Measurements from ENCODE around the gene IGF1R.

The IGF1R gene

DNA sequence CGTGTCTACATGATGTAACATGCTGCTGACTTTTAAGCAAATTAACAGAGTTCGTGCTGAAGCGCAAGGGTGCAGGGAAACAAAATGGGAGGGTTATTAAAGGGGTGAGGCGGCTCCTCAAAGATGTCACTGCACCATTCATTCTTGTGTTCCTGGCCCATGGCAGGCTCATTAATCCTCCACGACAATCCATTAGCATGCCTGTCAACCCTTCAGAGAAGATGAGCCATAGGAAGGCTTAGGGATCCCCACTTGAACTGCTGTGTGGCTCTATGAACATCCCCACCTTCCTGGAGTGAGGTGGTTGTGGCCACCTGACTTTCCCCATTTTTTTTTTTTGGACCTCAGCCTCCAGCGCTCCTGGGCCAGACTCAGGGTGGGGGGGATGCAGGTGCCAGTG, 45.8 kb downstream of the IGF1R start:
- Histone ChIP-seq H3K9ac (ENCODE audit: low read depth, low read length) (no peak overlapping the region), H3K4me1 (ENCODE audit: control insufficient read depth, insufficient read depth, low read length) (peaks cover 12% of the 10 kb centered on the region), H3K27me3 (ENCODE audit: control insufficient read depth, insufficient read depth, low read length) (no peaks in the 10 kb centered on the region), H3K4me3 (ENCODE audit: low read length) (no peak overlapping the region), H3K9me3 (replicated peaks; ENCODE audit: low read length) (no peaks in the 10 kb centered on the region), H3K4me2 (ENCODE audit: low read length) (no peak overlapping the region), H3K36me3 (ENCODE audit: insufficient read depth, low read length) (no peaks in the 10 kb centered on the region)

DNA sequence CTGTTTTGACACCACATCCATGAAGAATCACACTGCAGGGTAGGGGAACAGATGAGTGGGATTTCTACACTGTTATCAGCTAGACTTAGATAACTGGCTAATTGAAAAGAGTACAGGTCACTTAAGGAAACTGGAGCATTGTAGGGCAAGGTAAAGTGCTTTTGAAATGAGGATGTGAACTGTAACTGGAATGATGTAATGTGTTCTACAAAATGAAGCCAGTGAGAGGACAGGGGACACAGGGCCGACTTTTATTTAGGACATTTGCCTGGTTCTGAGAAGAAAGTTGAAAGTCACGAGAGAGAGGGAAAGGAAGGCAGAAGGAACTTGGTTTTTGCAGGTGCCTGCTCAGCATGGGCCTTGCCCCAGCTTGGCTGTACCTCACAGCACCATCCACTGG, 50.5 kb downstream of the IGF1R start:
- Histone ChIP-seq H3K9ac (ENCODE audit: low read depth, low read length) (no peak overlapping the region), H3K36me3 (ENCODE audit: insufficient read depth, low read length) (no peaks in the 10 kb centered on the region), H3K4me3 (ENCODE audit: low read length) (no peak overlapping the region), H3K27me3 (ENCODE audit: control insufficient read depth, insufficient read depth, low read length) (no peaks in the 10 kb centered on the region), H3K4me2 (ENCODE audit: low read length) (no peak overlapping the region), H3K4me1 (ENCODE audit: control insufficient read depth, insufficient read depth, low read length) (peaks cover 17% of the 10 kb centered on the region), H3K9me3 (replicated peaks; ENCODE audit: low read length) (no peaks in the 10 kb centered on the region)

DNA sequence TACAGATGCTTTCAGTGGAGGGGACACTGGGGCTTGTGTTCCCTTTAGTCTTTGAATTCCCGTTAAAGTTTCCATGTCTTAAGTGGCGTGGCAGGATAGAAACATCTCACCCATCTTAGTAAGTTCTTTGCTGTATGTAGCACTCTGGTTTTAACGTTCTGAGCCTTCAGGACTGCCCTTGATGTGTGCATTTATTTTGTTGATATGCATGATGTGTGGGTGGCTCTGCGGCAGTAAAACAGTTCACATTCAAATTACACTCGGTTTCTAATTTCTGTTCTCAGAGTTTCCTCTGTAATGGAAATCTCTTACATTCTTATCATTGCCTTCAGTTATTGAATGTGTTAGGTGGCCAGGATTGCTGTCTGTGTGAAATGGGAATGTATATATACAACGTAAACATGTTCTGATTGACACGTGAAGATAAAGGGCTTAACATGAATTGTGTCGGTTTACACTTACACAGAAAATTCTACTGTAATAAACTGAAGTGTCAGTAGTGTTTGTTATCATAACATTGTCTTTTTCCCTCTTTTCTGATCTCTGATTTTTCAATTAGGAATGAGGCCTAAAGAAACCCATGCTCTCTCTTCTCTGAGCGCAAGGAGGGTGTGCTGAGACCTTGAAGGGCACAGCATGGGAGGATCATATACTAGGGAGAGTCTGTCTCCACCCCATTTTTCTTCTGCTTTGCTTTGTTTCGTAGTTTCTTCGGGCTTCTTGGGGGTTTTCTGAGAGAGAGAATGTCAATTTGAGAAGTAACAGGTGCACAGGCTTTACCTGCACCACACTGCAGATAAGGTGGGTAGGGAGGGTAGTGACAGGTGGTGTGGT, 51.5 kb downstream of the IGF1R start:
- H3K9me3 ChIP-seq (replicated peaks; ENCODE audit: low read length): no peaks in the 10 kb centered on the region
- H3K4me3 ChIP-seq (ENCODE audit: low read length): no peak overlapping the region
- H3K9ac ChIP-seq (ENCODE audit: low read depth, low read length): no peak overlapping the region
- no peaks in the 10 kb centered on the region for H3K36me3 ChIP-seq (ENCODE audit: insufficient read depth, low read length)
- H3K4me1 ChIP-seq (ENCODE audit: control insufficient read depth, insufficient read depth, low read length): peaks cover 19% of the 10 kb centered on the region
- H3K4me2 ChIP-seq (ENCODE audit: low read length): no peak overlapping the region
- no peaks in the 10 kb centered on the region for H3K27me3 ChIP-seq (ENCODE audit: control insufficient read depth, insufficient read depth, low read length)

DNA sequence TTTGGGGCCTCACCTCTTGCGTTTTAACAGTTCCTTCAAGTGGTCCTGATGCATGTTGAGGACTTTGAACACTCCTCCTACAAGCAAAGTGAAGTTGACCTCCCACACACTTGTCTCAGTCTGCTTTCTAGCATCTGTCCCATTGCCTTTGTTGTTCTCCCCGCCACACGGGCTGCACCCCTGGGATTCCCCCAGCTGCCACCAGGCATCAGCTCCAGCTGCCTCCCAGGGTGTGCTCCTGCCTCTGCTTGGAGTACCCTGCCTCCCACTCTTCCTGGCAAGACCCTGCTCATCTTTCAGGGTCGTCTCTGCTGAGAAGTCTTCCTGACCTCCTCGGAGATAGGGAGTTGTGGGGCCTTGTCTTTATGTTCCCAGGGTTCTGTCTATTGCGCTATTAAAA, 52.2 kb downstream of the IGF1R start:
- Histone ChIP-seq H3K4me1 (ENCODE audit: control insufficient read depth, insufficient read depth, low read length) (peaks cover 19% of the 10 kb centered on the region), H3K36me3 (ENCODE audit: insufficient read depth, low read length) (no peaks in the 10 kb centered on the region), H3K4me3 (ENCODE audit: low read length) (no peak overlapping the region)

DNA sequence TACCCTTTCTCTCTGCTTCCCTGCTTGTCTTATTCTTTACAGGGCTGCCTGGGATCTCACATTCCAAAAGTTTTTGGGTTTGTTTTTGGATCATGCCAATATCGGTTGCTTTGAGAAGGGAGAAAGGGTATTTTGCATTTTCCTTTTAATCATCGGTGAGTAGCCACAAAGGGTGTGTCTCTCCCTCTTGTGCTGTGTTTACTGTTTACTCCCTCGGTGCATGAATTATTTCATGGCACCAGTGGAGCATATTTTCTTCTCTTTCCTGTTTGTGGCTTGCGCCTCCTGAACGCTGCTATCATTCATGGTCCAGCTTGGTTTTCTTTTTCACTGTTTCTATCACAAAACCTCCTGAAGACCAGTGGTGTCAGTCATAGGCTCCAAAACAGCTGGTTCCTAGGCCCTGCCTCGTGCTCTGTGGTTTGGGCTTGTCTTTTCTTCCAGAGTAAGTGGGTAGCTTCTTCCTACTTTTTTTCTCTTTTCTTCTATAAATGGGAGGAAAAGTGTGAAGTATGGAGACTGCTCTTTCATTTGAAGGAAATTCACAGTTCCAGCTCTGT, 54.9 kb downstream of the IGF1R start:
- Histone ChIP-seq H3K4me1 (ENCODE audit: control insufficient read depth, insufficient read depth, low read length) (peaks cover 19% of the 10 kb centered on the region), H3K9me3 (replicated peaks; ENCODE audit: low read length) (no peaks in the 10 kb centered on the region), H3K9ac (ENCODE audit: low read depth, low read length) (peak overlapping the region; percentile 16), H3K27me3 (ENCODE audit: control insufficient read depth, insufficient read depth, low read length) (no peaks in the 10 kb centered on the region), H3K4me2 (ENCODE audit: low read length) (peak overlapping the region; percentile 58), H3K36me3 (ENCODE audit: insufficient read depth, low read length) (peaks cover 8% of the 10 kb centered on the region), H3K4me3 (ENCODE audit: low read length) (no peak overlapping the region)

More for the DNA sequence above, 52.2 kb downstream of the IGF1R start:
- Histone ChIP-seq H3K9ac (ENCODE audit: low read depth, low read length) (no peak overlapping the region), H3K9me3 (replicated peaks; ENCODE audit: low read length) (no peaks in the 10 kb centered on the region), H3K27me3 (ENCODE audit: control insufficient read depth, insufficient read depth, low read length) (no peaks in the 10 kb centered on the region), H3K4me2 (ENCODE audit: low read length) (no peak overlapping the region)

DNA sequence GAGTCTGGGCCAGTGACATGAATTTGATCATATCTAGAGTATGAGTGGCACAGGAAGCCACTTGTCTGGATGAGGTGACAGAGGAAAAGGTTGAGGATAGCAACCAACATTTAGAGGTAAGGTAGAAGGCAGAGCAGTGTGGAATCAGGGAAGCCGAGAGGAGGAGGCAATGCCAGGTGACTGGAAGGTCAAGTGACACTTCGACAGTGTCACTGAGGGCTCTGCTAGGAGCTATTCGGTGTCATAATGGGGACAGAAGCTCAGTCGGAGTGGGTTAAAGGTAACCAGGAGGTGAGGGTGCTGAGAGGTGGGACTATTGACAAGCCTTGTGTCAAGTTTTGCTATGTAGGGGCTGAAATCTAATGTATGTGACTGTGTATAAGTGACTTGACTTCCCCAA, 56.7 kb downstream of the IGF1R start:
- Histone ChIP-seq H3K4me3 (ENCODE audit: low read length) (no peak overlapping the region), H3K4me1 (ENCODE audit: control insufficient read depth, insufficient read depth, low read length) (peaks cover 14% of the 10 kb centered on the region), H3K4me2 (ENCODE audit: low read length) (no peak overlapping the region), H3K9ac (ENCODE audit: low read depth, low read length) (no peak overlapping the region), H3K27me3 (ENCODE audit: control insufficient read depth, insufficient read depth, low read length) (no peaks in the 10 kb centered on the region), H3K9me3 (replicated peaks; ENCODE audit: low read length) (no peaks in the 10 kb centered on the region), H3K36me3 (ENCODE audit: insufficient read depth, low read length) (peaks cover 17% of the 10 kb centered on the region)

DNA sequence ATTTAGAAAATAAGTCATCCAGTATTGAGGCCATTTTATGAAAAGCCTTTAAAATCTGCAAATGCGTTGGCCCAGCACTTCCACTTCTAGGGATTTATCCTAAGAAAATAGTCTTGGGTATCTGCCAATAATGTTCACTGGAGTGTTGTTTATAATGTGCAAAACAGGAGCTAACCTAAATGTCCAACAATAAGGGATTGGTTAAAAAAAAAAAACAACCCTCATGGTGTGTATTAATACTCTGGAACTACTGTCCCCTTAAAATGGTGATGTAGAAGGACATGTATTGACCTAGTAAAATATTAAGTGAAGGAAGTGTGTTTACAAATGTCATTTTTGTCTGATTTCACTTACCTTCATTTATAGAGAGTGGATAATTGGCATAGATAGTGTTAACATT, 58.0 kb downstream of the IGF1R start:
- Histone ChIP-seq H3K9me3 (replicated peaks; ENCODE audit: low read length) (peaks cover under 1% of the 10 kb centered on the region), H3K4me1 (ENCODE audit: control insufficient read depth, insufficient read depth, low read length) (peaks cover 14% of the 10 kb centered on the region), H3K4me2 (ENCODE audit: low read length) (no peak overlapping the region), H3K4me3 (ENCODE audit: low read length) (no peak overlapping the region), H3K36me3 (ENCODE audit: insufficient read depth, low read length) (peaks cover 26% of the 10 kb centered on the region), H3K27me3 (ENCODE audit: control insufficient read depth, insufficient read depth, low read length) (no peaks in the 10 kb centered on the region), H3K9ac (ENCODE audit: low read depth, low read length) (no peak overlapping the region)

DNA sequence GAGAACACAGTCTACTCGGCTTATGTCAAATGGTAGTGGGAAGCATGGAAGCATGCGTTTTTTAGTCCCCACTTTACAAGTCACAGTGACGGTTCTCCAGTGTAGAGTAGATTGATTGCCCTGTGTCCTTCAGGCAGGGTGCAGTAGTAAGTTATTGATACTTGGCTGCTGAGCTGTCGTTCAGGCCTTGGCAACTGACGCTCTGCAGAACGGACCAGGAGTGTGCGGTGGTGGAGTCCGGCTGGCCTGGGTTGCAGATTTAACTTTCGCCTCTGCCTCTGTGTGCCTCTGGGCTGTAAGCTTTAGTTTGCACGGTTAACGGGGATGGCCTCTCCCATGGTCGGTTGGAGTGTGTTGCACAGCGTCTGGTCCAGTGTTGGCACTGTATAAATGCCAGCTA, 58.6 kb downstream of the IGF1R start:
- Histone ChIP-seq H3K4me2 (ENCODE audit: low read length) (no peak overlapping the region), H3K4me3 (ENCODE audit: low read length) (no peak overlapping the region), H3K36me3 (ENCODE audit: insufficient read depth, low read length) (peaks cover 31% of the 10 kb centered on the region), H3K9me3 (replicated peaks; ENCODE audit: low read length) (peaks cover 6% of the 10 kb centered on the region), H3K4me1 (ENCODE audit: control insufficient read depth, insufficient read depth, low read length) (peaks cover 14% of the 10 kb centered on the region), H3K27me3 (ENCODE audit: control insufficient read depth, insufficient read depth, low read length) (no peaks in the 10 kb centered on the region), H3K9ac (ENCODE audit: low read depth, low read length) (no peak overlapping the region)

DNA sequence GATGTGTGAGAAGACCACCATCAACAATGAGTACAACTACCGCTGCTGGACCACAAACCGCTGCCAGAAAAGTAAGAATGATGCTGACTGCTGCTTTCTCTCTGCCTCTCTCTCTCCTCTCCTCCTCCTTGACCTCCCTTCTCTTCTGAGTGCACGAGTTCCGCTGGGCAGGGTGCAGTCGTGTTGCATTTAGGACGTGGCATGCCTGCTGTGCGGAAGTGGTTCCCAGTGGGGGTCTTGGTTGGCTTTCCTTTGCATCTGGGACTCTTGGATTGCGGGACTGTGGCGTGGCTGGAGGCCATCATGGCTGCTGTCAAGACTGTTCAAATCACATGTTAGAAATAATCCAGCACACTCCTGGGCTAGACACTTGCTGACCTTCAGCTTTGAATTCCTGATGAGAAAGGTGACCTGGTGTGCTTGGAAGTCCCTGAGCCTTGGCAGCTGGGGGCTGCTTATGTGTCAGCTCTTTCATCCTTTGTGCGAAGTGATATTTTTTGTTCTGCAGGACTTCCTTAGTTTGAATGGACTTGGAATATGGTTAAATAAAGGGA, 59.8 kb downstream of the IGF1R start:
- H3K36me3 ChIP-seq (ENCODE audit: insufficient read depth, low read length): peaks cover 38% of the 10 kb centered on the region
- H3K4me1 ChIP-seq (ENCODE audit: control insufficient read depth, insufficient read depth, low read length): peaks cover 8% of the 10 kb centered on the region
- no peaks in the 10 kb centered on the region for H3K27me3 ChIP-seq (ENCODE audit: control insufficient read depth, insufficient read depth, low read length)
- peaks cover 8% of the 10 kb centered on the region for H3K9me3 ChIP-seq (replicated peaks; ENCODE audit: low read length)
- no peak overlapping the region for H3K4me3 ChIP-seq (ENCODE audit: low read length)
- H3K4me2 ChIP-seq (ENCODE audit: low read length): no peak overlapping the region
- no peak overlapping the region for H3K9ac ChIP-seq (ENCODE audit: low read depth, low read length)

DNA sequence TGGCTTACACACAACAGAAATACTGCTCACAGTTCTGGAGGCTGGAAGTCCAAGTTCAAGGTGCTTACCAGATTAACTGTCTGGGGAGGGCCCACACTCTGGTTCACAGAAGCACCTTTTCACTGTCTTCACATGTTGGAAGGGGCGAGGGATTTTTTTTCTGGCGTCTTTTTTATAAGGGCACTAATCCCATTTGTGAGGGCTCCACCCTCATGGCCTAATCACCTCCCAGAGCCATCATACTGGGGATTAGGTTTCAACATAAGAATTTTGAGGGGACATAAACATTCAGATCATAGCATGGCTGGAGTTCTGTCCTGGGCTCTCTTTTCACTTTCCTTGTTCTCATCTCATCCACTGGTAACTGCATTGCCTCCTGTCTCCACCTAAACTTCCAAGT, 63.5 kb downstream of the IGF1R start:
- no peaks in the 10 kb centered on the region for H3K27me3 ChIP-seq (ENCODE audit: control insufficient read depth, insufficient read depth, low read length)
- H3K9ac ChIP-seq (ENCODE audit: low read depth, low read length): no peak overlapping the region
- no peak overlapping the region for H3K4me3 ChIP-seq (ENCODE audit: low read length)
- peaks cover 16% of the 10 kb centered on the region for H3K4me1 ChIP-seq (ENCODE audit: control insufficient read depth, insufficient read depth, low read length)
- H3K4me2 ChIP-seq (ENCODE audit: low read length): no peak overlapping the region
- H3K36me3 ChIP-seq (ENCODE audit: insufficient read depth, low read length): peaks cover 41% of the 10 kb centered on the region
- H3K9me3 ChIP-seq (replicated peaks; ENCODE audit: low read length): peaks cover 8% of the 10 kb centered on the region

DNA sequence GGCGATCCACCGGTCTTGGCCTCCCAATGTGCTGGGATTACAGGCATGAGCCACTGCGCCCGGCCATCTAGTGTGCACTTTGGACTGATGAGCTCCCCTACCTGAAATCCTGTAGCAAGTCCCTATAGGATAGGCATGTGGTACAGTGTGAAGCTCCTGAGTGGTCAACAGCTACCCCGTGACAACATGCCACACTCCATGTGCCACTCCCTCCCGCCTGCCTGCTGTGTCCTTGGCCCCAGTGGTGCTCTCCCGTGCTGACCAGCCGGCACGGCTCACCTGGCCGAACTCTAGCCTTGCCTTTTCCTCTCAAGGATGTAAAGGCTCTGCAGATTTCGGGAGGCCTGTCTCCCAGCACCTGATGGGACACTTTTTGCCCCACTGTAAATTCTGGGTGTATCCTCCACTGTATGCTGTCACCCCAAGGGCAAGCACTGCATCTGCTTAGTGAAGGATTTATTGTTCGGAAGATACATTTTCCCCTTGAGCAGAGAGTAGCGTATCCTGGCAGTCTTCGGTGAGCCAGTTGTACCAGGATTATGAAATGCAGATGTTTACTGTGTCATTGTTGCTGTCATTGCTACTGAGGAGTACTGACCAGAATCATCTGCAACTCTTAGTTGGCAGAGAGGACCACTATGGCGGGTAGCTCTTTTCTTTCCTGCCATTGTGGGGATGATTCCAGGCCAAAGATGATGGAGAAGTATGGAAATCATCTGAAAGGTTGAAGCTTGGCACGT, 64.7 kb downstream of the IGF1R start:
- H3K9ac ChIP-seq (ENCODE audit: low read depth, low read length): no peak overlapping the region
- no peak overlapping the region for H3K4me2 ChIP-seq (ENCODE audit: low read length)
- peaks cover 20% of the 10 kb centered on the region for H3K4me1 ChIP-seq (ENCODE audit: control insufficient read depth, insufficient read depth, low read length)
- peaks cover 36% of the 10 kb centered on the region for H3K36me3 ChIP-seq (ENCODE audit: insufficient read depth, low read length)
- H3K27me3 ChIP-seq (ENCODE audit: control insufficient read depth, insufficient read depth, low read length): no peaks in the 10 kb centered on the region
- H3K4me3 ChIP-seq (ENCODE audit: low read length): no peak overlapping the region
- peaks cover 8% of the 10 kb centered on the region for H3K9me3 ChIP-seq (replicated peaks; ENCODE audit: low read length)

Data from skeletal muscle satellite cell (primary cell).